HG03457 (cell line): Measurements from ENCODE around the gene GRIN3B.

ENCODE experiments used
- ATAC-seq: cut with Tn5 transposase; IDR thresholded peaks from one replicate; pipeline ENCODE4 v1.9.1; 2021; ENCODE audit warnings: moderate number of reproducible peaks; ENCODE audit not compliant: unreplicated experiment

GRIN3B gene

GRCh38 chr19:964761-965694 lies 35.2 kb upstream of the GRIN3B start:
- no peak for ATAC-seq

DNA sequence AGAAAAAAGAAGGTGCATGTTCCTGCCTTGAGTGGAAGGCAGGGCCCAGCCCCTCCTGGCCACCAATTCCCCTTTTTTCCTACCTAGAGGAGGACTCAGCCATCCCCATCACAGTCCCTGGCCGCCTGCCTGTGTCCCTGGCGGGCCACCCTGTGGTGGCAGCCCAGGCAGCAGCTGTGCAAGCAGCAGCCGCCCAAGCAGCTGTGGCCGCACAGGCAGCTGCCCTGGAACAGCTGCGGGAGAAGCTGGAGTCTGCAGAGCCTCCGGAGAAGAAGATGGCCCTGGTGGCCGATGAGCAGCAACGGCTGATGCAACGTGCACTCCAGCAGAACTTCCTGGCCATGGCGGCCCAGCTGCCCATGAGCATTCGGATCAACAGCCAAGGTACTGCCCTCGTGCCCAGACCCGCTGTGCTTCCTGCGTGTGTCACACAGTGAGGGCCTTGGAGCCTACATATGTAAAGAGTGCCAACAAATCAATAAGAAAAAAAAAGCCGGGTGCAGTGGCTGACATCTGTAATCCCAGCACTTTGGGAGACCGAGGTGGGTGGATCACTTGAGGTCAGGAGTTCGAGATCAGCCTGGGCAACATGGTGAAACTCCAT lies 33.6 kb upstream of the GRIN3B start:
- no peak for ATAC-seq

DNA sequence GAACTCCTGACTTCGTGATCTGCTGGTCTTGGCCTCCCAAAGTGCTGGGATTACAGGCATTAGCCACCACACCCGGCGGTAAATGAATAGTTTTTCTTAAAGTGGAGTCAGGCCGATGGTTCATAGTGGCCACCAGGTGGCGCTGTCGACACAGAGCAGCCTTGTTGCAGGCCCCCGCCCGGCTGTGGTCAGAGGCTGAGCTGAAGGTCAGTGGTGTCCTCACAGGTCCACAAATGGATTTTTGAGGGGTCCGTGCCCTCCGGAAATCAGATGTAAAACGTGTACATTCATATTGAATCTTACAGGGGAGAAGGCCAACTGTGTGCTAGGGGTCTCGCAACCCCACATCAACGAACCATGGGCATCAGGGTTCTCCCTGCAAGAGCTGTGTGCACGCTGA lies 29.5 kb upstream of the GRIN3B start:
- no peak for ATAC-seq

DNA sequence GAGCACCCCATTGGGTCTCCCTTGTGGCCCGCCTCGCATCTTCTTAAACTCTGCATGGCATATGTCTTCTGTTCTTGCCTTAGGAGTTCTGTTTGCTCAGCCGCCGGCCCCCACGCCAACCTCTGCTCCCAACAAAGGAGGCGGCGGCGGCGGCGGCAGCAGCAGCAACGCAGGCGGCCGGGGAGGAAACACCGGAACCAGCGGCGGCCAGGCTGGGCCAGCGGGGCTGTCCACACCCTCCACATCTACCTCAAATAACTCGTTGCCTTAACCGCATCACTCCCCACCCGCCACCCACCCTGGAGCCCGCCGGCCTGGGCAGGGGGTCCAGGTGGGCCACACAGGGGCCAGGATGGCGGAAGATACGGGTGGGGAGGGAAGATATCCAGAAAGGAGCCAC lies 28.4 kb upstream of the GRIN3B start:
- ATAC-seq: no peak

GRCh38 chr19:972281-972680 lies 27.9 kb upstream of the GRIN3B start:
- ATAC-seq: no peak

GRCh38 chr19:973726-974563 lies 26.3 kb upstream of the GRIN3B start:
- ATAC-seq: no peak

- no peak for ATAC-seq
Measured at GRCh38 chr19:974564-975257, 25.5 kb upstream of the GRIN3B start.

GRCh38 chr19:976476-976875 lies 23.7 kb upstream of the GRIN3B start:
- ATAC-seq: no peak

- no peak for ATAC-seq
Measured at GRCh38 chr19:977058-977464, 23.2 kb upstream of the GRIN3B start.

DNA sequence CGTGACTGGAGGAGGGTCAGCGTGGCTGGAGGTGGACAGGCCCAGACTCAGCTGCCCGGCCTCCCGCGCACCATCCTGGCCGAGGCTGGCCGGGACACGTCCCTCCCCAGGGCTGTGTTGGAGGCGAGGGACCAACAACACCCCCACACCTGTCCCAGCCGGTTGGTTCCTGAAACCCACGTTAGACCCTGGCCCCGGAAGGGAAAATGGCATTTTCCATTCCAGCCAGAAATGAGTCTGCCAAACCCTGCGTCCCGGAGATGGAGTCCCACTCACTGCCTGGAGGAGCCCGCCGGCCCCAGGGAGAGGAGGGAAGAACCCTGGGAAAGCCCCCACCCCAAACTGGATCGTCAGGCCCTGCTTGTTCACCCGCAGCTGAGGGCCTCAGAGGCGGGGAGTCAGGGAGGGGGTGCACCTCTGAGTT lies 20.9 kb upstream of the GRIN3B start:
- ATAC-seq: no peak

- no peak for ATAC-seq
Measured at GRCh38 chr19:980133-980998, 19.9 kb upstream of the GRIN3B start.

DNA sequence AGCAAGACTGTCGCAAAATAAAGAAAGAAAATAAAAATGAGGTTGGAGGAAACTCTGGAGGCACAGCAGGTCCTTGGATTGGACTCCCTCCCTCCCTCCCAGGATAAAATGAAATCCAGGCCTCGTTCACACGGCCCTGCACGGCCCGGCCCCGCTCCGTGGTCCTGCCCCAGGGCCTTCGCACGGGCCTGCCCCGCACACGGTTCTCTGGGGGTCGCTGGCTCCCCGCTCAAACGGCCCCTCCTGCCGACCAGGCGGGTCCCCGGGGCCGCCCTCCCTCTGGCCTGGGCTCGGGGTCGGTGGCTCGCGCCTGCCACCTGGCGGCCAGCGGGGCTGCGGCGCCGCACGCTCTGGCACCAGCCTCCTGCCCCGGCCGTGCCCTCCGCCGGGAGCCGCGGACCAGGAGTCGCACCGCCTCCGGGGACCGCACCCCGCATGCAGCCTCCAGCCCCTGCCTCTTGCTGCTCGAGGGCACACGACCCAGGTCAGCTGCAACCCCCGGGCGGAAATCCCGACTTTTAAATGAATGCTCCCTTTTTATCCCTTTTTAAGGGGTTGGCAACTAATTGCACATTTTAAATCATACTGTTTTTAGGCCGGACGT lies 17.6 kb upstream of the GRIN3B start:
- peak; percentile 47 for ATAC-seq

DNA sequence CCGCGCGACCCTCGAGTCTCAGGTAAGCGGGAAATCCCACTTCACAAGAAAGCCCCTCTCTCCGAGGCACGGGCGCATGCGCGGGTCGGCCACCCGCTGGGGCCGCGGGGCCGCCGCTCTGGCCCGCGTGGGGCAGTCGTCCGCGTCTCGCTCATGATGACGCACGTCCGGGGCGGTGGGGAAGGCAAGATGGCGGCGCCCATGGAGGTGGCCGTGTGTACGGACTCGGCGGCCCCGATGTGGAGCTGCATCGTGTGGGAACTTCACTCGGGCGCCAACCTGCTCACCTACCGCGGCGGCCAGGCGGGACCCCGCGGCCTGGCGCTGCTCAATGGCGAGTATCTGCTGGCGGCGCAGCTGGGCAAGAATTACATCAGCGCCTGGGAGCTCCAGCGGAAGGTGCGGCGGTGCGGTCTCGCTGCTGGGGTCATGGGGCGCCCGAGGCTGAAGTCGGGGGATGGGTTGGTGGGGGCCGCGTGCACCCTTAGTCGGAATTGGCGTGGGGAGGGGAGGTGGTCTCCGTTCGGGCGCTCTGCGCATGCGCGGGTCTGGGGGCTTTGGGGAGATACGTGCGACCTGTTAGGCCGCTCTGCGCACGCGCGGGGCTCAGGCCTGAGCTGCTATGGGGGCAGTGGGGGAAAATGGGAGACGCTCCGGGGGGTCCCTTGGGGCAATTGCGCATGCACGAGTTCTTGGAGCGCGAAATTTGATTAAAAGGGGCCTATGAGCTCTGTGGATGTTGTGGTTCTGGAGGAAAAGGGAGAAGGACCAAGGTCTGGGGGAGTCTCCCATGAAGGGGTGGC lies 15.9 kb upstream of the GRIN3B start, which contains the start of gene WDR18:
Gene WDR18, plus strand, starts transcription at position 181 of the 803 bp plus-strand sequence. Its CDS starts 9 bp downstream, at position 190.
- peak; percentile 47 for ATAC-seq

DNA sequence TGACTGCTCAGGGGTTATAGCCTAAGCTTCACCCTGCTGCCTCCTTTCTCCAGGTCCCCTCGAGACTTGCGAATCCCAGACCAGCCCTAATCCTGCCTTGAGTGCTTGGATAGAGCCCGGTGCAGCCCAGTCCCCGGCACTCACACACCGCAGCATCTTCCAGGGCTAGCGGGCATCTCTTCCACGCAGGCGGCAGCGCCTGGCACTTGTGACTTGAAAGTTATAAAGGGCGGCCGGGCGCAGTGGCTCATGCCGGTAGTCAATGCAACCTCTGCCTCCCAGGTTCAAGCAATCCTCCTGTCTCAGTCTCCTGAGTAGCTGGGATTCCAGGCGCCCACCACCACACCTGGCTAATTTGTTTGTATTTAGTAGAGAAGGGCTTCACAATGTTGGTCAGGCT lies 14.1 kb upstream of the GRIN3B start:
- ATAC-seq: no peak

- ATAC-seq: no peak
Measured at GRCh38 chr19:988081-988480, 12.1 kb upstream of the GRIN3B start.

DNA sequence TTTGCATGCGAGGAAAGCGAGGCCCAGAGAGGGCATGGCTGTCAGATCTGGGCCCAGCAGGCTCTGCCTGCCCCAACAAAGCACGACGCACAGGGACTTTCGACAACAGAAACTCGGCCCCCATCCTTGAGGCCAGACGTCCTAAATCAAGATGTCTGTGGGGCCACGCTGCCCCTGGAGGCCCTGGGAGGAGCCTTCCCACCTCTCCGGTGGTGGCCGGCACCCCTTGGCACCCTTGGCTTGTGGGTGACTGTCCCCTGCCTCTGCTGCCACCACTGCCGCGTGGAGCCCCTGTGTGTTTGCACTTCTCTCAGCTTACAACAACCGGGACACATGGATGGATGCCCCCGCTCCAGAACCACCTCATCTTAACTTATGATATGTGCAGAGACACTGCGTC lies 11.7 kb upstream of the GRIN3B start:
- no peak for ATAC-seq

DNA sequence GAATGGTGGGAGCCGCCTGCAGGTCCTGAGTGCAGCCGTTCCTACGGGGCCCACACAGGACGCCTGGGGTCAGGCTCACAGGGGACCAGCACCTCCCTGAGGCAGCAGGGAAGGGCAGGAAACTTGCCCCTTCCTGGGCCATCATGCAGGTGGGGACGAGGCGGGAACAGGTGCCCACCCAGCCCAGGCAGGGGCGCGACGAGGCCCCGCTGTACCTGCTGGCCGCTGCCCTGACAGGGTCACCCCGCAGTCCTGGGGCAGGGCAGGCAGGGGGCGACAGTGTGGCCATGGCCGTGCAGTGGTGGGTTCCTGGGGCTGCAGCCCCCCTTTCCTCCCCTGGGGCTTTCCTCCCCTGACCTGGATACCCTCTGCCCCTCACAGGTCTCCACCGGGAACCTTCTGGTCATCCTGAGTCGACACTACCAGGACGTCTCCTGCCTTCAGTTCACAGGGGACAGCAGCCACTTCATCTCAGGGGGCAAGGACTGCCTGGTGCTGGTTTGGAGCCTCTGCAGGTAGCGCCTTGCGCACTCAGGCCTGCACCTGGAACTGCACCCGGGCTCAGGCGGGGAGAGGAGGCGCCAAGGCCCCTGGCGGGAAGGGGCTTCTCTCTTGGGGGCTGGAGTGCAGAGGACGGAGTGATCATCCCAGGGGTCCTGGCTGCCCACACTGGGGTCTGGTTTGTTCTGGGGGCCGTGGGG lies 10.7 kb upstream of the GRIN3B start:
- no peak for ATAC-seq

GRCh38 chr19:990119-990571 lies 10.1 kb upstream of the GRIN3B start:
- ATAC-seq: no peak
